ENCODE measurements around the gene CWC27. TPM values are rescaled to one million over a fixed set of nuclear protein-coding genes. Genes with fewer than 3 reads are reported as not detected.

Gene CWC27
- total RNA-seq, 1 experiment from 2014 or later, result 42.7 TPM

- H3K9me3 Mint-ChIP-seq, result no peaks in the 10 kb centered on the region
- H3K4me3 Mint-ChIP-seq, result no peak overlapping the region
- TF ChIP-seq, protein P1, sequence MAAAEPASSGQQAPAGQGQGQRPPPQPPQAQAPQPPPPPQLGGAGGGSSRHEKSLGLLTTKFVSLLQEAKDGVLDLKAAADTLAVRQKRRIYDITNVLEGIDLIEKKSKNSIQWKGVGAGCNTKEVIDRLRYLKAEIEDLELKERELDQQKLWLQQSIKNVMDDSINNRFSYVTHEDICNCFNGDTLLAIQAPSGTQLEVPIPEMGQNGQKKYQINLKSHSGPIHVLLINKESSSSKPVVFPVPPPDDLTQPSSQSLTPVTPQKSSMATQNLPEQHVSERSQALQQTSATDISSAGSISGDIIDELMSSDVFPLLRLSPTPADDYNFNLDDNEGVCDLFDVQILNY (CRISPR knock-in tag; IDR thresholded peaks at IDR 0.05), result no peak
- TF ChIP-seq ZNF423 (CRISPR knock-in tag; IDR thresholded peaks at IDR 0.05) (no peak), MYBL2 (CRISPR knock-in tag; IDR thresholded peaks at IDR 0.05) (no peak), PREB (CRISPR knock-in tag; IDR thresholded peaks at IDR 0.05; ENCODE audit: borderline replicate concordance) (no peak), ZNF121 (CRISPR knock-in tag; IDR thresholded peaks at IDR 0.05) (no peak), MXD4 (CRISPR knock-in tag; IDR thresholded peaks at IDR 0.05; ENCODE audit: borderline replicate concordance) (no peak)
- TF ChIP-seq, protein P2, sequence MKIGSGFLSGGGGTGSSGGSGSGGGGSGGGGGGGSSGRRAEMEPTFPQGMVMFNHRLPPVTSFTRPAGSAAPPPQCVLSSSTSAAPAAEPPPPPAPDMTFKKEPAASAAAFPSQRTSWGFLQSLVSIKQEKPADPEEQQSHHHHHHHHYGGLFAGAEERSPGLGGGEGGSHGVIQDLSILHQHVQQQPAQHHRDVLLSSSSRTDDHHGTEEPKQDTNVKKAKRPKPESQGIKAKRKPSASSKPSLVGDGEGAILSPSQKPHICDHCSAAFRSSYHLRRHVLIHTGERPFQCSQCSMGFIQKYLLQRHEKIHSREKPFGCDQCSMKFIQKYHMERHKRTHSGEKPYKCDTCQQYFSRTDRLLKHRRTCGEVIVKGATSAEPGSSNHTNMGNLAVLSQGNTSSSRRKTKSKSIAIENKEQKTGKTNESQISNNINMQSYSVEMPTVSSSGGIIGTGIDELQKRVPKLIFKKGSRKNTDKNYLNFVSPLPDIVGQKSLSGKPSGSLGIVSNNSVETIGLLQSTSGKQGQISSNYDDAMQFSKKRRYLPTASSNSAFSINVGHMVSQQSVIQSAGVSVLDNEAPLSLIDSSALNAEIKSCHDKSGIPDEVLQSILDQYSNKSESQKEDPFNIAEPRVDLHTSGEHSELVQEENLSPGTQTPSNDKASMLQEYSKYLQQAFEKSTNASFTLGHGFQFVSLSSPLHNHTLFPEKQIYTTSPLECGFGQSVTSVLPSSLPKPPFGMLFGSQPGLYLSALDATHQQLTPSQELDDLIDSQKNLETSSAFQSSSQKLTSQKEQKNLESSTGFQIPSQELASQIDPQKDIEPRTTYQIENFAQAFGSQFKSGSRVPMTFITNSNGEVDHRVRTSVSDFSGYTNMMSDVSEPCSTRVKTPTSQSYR (CRISPR knock-in tag; IDR thresholded peaks at IDR 0.05), result no peak
- DNase-seq (ENCODE audit: low spot score) (no peak), ATAC-seq (no peak)
- no peak overlapping the region for H3K27ac Mint-ChIP-seq
- H3K27me3 Mint-ChIP-seq (ENCODE audit: low read depth), result no peaks in the 10 kb centered on the region
- no peaks in the 10 kb centered on the region for H3K36me3 Mint-ChIP-seq
- ChIA-PET POLR2A (interaction anchor here (0.7 kb wide), 1 partner anchor 875 kb away, joined by 3 read pairs; no protein-coding TSS in a partner anchor), CTCF (no interaction called here)
- peaks cover 9% of the 10 kb centered on the region; the same call in 1 of the 2 replicates for H3K4me1 Mint-ChIP-seq
Measured at GRCh38 chr5:65018763-65019162, 250.0 kb downstream of the CWC27 start.

DNA sequence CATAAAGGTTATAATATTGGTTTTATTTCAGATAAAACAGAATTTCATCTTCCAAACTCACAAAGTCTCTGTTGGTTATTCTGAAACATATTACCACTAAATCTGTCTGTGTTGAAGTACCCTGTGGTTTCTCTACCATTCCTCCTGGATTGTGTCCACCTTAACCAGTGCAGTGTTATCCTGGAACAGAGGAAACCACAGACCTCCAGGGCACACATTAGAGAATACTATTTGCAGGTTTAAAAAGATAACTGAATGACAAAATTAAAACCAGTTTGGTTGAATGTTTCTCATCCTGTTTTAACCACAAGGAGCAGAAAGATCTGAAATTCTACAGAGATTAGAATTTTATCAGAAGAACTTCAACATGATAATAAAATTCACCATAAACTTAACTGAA lies 251.8 kb downstream of the CWC27 start:
- ChIA-PET CTCF (interaction anchor here (0.9 kb wide), 1 partner anchor 17 kb away, joined by 3 read pairs; no protein-coding TSS in a partner anchor), POLR2A (no interaction called here)
- DNase-seq (ENCODE audit: low spot score), result no peak
- Mint-ChIP-seq H3K4me3 (no peak overlapping the region), H3K36me3 (no peaks in the 10 kb centered on the region), H3K27me3 (ENCODE audit: low read depth) (no peaks in the 10 kb centered on the region), H3K4me1 (peaks cover 7% of the 10 kb centered on the region; the same call in 1 of the 2 replicates), H3K27ac (0 out of 2 replicates have a peak overlapping the region, but pooled peaks have one; percentile 7), H3K9me3 (no peaks in the 10 kb centered on the region)
- ATAC-seq, result no peak
- no peak for TF ChIP-seq RORB (CRISPR knock-in tag; IDR thresholded peaks at IDR 0.05)
- TF ChIP-seq RELA (CRISPR knock-in tag; IDR thresholded peaks at IDR 0.05; ENCODE audit: borderline replicate concordance), result no peak
- no peak for TF ChIP-seq GABPB1 (CRISPR knock-in tag; IDR thresholded peaks at IDR 0.05)
- no peak for TF ChIP-seq ETV6 (CRISPR knock-in tag; IDR thresholded peaks at IDR 0.05)
- no peak for TF ChIP-seq ZBTB21 (CRISPR knock-in tag; IDR thresholded peaks at IDR 0.05; ENCODE audit: borderline replicate concordance)
- no peak for TF ChIP-seq IRF1 (CRISPR knock-in tag; IDR thresholded peaks at IDR 0.05)
- TF ChIP-seq, protein P3, sequence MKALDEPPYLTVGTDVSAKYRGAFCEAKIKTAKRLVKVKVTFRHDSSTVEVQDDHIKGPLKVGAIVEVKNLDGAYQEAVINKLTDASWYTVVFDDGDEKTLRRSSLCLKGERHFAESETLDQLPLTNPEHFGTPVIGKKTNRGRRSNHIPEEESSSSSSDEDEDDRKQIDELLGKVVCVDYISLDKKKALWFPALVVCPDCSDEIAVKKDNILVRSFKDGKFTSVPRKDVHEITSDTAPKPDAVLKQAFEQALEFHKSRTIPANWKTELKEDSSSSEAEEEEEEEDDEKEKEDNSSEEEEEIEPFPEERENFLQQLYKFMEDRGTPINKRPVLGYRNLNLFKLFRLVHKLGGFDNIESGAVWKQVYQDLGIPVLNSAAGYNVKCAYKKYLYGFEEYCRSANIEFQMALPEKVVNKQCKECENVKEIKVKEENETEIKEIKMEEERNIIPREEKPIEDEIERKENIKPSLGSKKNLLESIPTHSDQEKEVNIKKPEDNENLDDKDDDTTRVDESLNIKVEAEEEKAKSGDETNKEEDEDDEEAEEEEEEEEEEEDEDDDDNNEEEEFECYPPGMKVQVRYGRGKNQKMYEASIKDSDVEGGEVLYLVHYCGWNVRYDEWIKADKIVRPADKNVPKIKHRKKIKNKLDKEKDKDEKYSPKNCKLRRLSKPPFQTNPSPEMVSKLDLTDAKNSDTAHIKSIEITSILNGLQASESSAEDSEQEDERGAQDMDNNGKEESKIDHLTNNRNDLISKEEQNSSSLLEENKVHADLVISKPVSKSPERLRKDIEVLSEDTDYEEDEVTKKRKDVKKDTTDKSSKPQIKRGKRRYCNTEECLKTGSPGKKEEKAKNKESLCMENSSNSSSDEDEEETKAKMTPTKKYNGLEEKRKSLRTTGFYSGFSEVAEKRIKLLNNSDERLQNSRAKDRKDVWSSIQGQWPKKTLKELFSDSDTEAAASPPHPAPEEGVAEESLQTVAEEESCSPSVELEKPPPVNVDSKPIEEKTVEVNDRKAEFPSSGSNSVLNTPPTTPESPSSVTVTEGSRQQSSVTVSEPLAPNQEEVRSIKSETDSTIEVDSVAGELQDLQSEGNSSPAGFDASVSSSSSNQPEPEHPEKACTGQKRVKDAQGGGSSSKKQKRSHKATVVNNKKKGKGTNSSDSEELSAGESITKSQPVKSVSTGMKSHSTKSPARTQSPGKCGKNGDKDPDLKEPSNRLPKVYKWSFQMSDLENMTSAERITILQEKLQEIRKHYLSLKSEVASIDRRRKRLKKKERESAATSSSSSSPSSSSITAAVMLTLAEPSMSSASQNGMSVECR (CRISPR knock-in tag; IDR thresholded peaks at IDR 0.05; ENCODE audit: borderline replicate concordance), result no peak
- no peak for TF ChIP-seq FOXJ3 (CRISPR knock-in tag; IDR thresholded peaks at IDR 0.05; ENCODE audit: borderline replicate concordance)

Data from WTC11 (cell line).